BLaER1 treated with 17β-estradiol and CSF1 and Interleukin-3, amounts not matched to agents 10 nM and 100 nM (cell line): ENCODE results near the gene KDM1A.

Source experiments
- H3K27ac ChIP-seq, 11 experiments: shearing (Covaris generic); formaldehyde crosslinking; 2 replicates each; pipeline ENCODE4 v1.8.1; 2022
- H3K27me3 ChIP-seq, 11 experiments: shearing (Covaris generic); formaldehyde crosslinking; 2 replicates each; pipeline ENCODE4 v1.8.1; 2022
- H3K36me3 ChIP-seq, 11 experiments: shearing (Covaris generic); formaldehyde crosslinking; 2 replicates each; pipeline ENCODE4 v1.8.1; 2022
- H3K4me1 ChIP-seq, 10 experiments: shearing (Covaris generic); formaldehyde crosslinking; 2 replicates each; pipeline ENCODE4 v1.8.1; 2022
- H3K4me2 ChIP-seq, 11 experiments: shearing (Covaris generic); formaldehyde crosslinking; 2 replicates each; pipeline ENCODE4 v1.8.1; 2022
- H3K4me3 ChIP-seq, 10 experiments: shearing (Covaris generic); formaldehyde crosslinking; 2 replicates each; pipeline ENCODE4 v1.8.1; 2022
- H3K9ac ChIP-seq, 11 experiments: shearing (Covaris generic); formaldehyde crosslinking; 2 replicates each; pipeline ENCODE4 v1.8.1; 2022
- H3K9me3 ChIP-seq, 11 experiments: shearing (Covaris generic); formaldehyde crosslinking; replicated peaks in 1 of 11; 2 replicates each; pipeline ENCODE4 v1.8.1; 2022
- H4K20me1 ChIP-seq, 11 experiments: shearing (Covaris generic); formaldehyde crosslinking; 2 replicates each; pipeline ENCODE4 v1.8.1; 2022
- Cebpa-rat ChIP-seq, 11 experiments: shearing (Covaris generic); IDR thresholded peaks; 2 replicates each; pipeline ENCODE4 v1.8.1; 2022

Gene KDM1A

GRCh38 chr1:23069675-23070074 lies 50.4 kb downstream of the KDM1A start:
- peaks cover 82 to 100% (median 100%) of the 10 kb centered on the region in 11 experiments for H3K36me3 ChIP-seq

GRCh38 chr1:23074012-23074411 lies 54.7 kb downstream of the KDM1A start:
- peaks cover 88 to 100% (median 99%) of the 10 kb centered on the region in 11 experiments for H3K36me3 ChIP-seq
- H3K4me3 ChIP-seq = no peak overlapping the region
- H4K20me1 ChIP-seq = peaks cover 3 to 58% (median 30%) of the 10 kb centered on the region in 11 experiments; a peak in 18 of 22 replicates

More at GRCh38 chr1:23069675-23070074, 50.4 kb downstream of the KDM1A start:
- Histone ChIP-seq H3K9me3 (no peaks in the 10 kb centered on the region), H3K4me1 (peaks cover 0 to 5% (median 0%) of the 10 kb centered on the region in 10 experiments; a peak in 2 of 20 replicates), H3K4me2 (no peak overlapping the region), H3K27me3 (no peaks in the 10 kb centered on the region), H3K9ac (no peak overlapping the region), H4K20me1 (peaks cover 0 to 73% (median 48%) of the 10 kb centered on the region in 11 experiments; a peak in 15 of 22 replicates), H3K27ac (no peak overlapping the region), H3K4me3 (no peak overlapping the region)
- TF ChIP-seq Cebpa-rat (IDR thresholded peaks at IDR 0.05) = no peak

GRCh38 chr1:23079025-23079424 lies 59.8 kb downstream of the KDM1A start:
- Histone ChIP-seq H3K4me3 (no peak overlapping the region), H4K20me1 (peaks cover 25 to 79% (median 71%) of the 10 kb centered on the region in 11 experiments; a peak in 20 of 22 replicates), H3K4me1 (no peaks in the 10 kb centered on the region), H3K4me2 (no peak overlapping the region), H3K27ac (no peak overlapping the region), H3K9me3 (no peaks in the 10 kb centered on the region), H3K9ac (no peak overlapping the region), H3K36me3 (peaks cover 91 to 100% (median 99%) of the 10 kb centered on the region in 11 experiments), H3K27me3 (no peaks in the 10 kb centered on the region)
- no peak for TF ChIP-seq Cebpa-rat (IDR thresholded peaks at IDR 0.05)

More at GRCh38 chr1:23074012-23074411, 54.7 kb downstream of the KDM1A start:
- H3K4me2 ChIP-seq = no peak overlapping the region
- no peak overlapping the region for H3K9ac ChIP-seq
- peaks cover 0 to 5% (median 0%) of the 10 kb centered on the region in 10 experiments; a peak in 2 of 20 replicates for H3K4me1 ChIP-seq
- TF ChIP-seq Cebpa-rat (IDR thresholded peaks at IDR 0.05) = no peak
- H3K27me3 ChIP-seq = no peaks in the 10 kb centered on the region
- no peak overlapping the region for H3K27ac ChIP-seq
- no peaks in the 10 kb centered on the region for H3K9me3 ChIP-seq

- TF ChIP-seq Cebpa-rat (IDR thresholded peaks at IDR 0.05) = no peak
- peaks cover 97 to 100% (median 100%) of the 10 kb centered on the region in 11 experiments for H3K36me3 ChIP-seq
- no peaks in the 10 kb centered on the region for H3K9me3 ChIP-seq
- H3K9ac ChIP-seq = no peak overlapping the region
- no peak overlapping the region for H3K4me3 ChIP-seq
- no peak overlapping the region for H3K4me2 ChIP-seq
- H3K27ac ChIP-seq = no peak overlapping the region
- no peaks in the 10 kb centered on the region for H3K27me3 ChIP-seq
- H4K20me1 ChIP-seq = peaks cover 34 to 97% (median 89%) of the 10 kb centered on the region in 11 experiments; a peak in 20 of 22 replicates
- 0 out of 20 replicates have a peak, but pooled peaks cover 0 to 5% (median 0%) of the 10 kb centered on the region in 10 experiments for H3K4me1 ChIP-seq
These were observed 61.6 kb downstream of the KDM1A start for GRCh38 chr1:23080885-23081284.

- H4K20me1 ChIP-seq = peaks cover 36 to 100% (median 94%) of the 10 kb centered on the region in 11 experiments; a peak in 20 of 22 replicates
- no peaks in the 10 kb centered on the region for H3K27me3 ChIP-seq
- H3K27ac ChIP-seq = no peak overlapping the region
- no peak for TF ChIP-seq Cebpa-rat (IDR thresholded peaks at IDR 0.05)
- H3K36me3 ChIP-seq = peaks cover 98 to 100% (median 100%) of the 10 kb centered on the region in 11 experiments
- no peaks in the 10 kb centered on the region for H3K9me3 ChIP-seq
- H3K4me3 ChIP-seq = no peak overlapping the region
- 0 out of 20 replicates have a peak, but pooled peaks cover 0 to 6% (median 0%) of the 10 kb centered on the region in 10 experiments for H3K4me1 ChIP-seq
- no peak overlapping the region for H3K9ac ChIP-seq
- H3K4me2 ChIP-seq = no peak overlapping the region
These were observed 62.1 kb downstream of the KDM1A start for GRCh38 chr1:23081376-23081775.

- Histone ChIP-seq H3K9me3 (no peaks in the 10 kb centered on the region), H3K4me1 (0 out of 20 replicates have a peak, but pooled peaks cover 0 to 6% (median 0%) of the 10 kb centered on the region in 10 experiments), H3K27ac (no peak overlapping the region), H4K20me1 (peaks cover 41 to 100% (median 100%) of the 10 kb centered on the region in 11 experiments; a peak in 20 of 22 replicates), H3K9ac (no peak overlapping the region), H3K4me3 (no peak overlapping the region), H3K4me2 (no peak overlapping the region), H3K36me3 (peaks cover 100% of the 10 kb centered on the region in 11 experiments), H3K27me3 (no peaks in the 10 kb centered on the region)
- no peak for TF ChIP-seq Cebpa-rat (IDR thresholded peaks at IDR 0.05)
These were observed 64.6 kb downstream of the KDM1A start for GRCh38 chr1:23083714-23084480.

- Histone ChIP-seq H3K4me3 (no peak overlapping the region), H3K27me3 (no peaks in the 10 kb centered on the region), H4K20me1 (peaks cover 40 to 100% (median 100%) of the 10 kb centered on the region in 11 experiments; a peak in 20 of 22 replicates), H3K27ac (no peak overlapping the region), H3K9ac (no peak overlapping the region), H3K4me2 (no peak overlapping the region), H3K36me3 (peaks cover 96 to 100% (median 100%) of the 10 kb centered on the region in 11 experiments), H3K9me3 (no peaks in the 10 kb centered on the region), H3K4me1 (0 out of 20 replicates have a peak, but pooled peaks cover 0 to 6% (median 0%) of the 10 kb centered on the region in 10 experiments)
- TF ChIP-seq Cebpa-rat (IDR thresholded peaks at IDR 0.05) = no peak
These were observed 65.6 kb downstream of the KDM1A start for GRCh38 chr1:23084880-23085279.

GRCh38 chr1:23085696-23086095 lies 66.4 kb downstream of the KDM1A start:
- H3K27me3 ChIP-seq = no peaks in the 10 kb centered on the region
- peaks cover 35 to 100% (median 100%) of the 10 kb centered on the region in 11 experiments; a peak in 20 of 22 replicates for H4K20me1 ChIP-seq
- H3K27ac ChIP-seq = no peak overlapping the region
- TF ChIP-seq Cebpa-rat (IDR thresholded peaks at IDR 0.05) = no peak
- no peak overlapping the region for H3K4me2 ChIP-seq
- H3K36me3 ChIP-seq = peaks cover 96 to 100% (median 100%) of the 10 kb centered on the region in 11 experiments
- 0 out of 20 replicates have a peak, but pooled peaks cover 0 to 6% (median 0%) of the 10 kb centered on the region in 10 experiments for H3K4me1 ChIP-seq
- no peaks in the 10 kb centered on the region for H3K9me3 ChIP-seq
- no peak overlapping the region for H3K9ac ChIP-seq
- no peak overlapping the region for H3K4me3 ChIP-seq

- no peak overlapping the region for H3K4me2 ChIP-seq
- no peaks in the 10 kb centered on the region for H3K9me3 ChIP-seq
- no peaks in the 10 kb centered on the region for H3K27me3 ChIP-seq
- no peak overlapping the region for H3K9ac ChIP-seq
- H3K36me3 ChIP-seq = peaks cover 96 to 100% (median 100%) of the 10 kb centered on the region in 11 experiments
- no peak overlapping the region for H3K27ac ChIP-seq
- H3K4me1 ChIP-seq = 0 out of 20 replicates have a peak, but pooled peaks cover 0 to 6% (median 0%) of the 10 kb centered on the region in 10 experiments
- peaks cover 26 to 100% (median 100%) of the 10 kb centered on the region in 11 experiments; a peak in 21 of 22 replicates for H4K20me1 ChIP-seq
- no peak for TF ChIP-seq Cebpa-rat (IDR thresholded peaks at IDR 0.05)
- H3K4me3 ChIP-seq = no peak overlapping the region
These were observed 68.8 kb downstream of the KDM1A start for GRCh38 chr1:23088027-23088426.
